Lung (tissue), 12 donors: ENCODE measurements around the gene SPATA6L. TPM values are rescaled to one million over a fixed set of nuclear protein-coding genes. Genes with fewer than 3 reads are reported as not detected.

Experiments used
- ATAC-seq: fragments of 200-7000 bp; cut with Tn5 transposase; one replicate; pipeline ENCODE4 v1.9.1; 2020; ENCODE audit warnings: moderate number of reproducible peaks; ENCODE audit not compliant: insufficient read depth, low FRiP score
- DNase-seq, 3 donors: peaks; one replicate each; pipeline ENCODE4 v3.0.0-alpha.2; 2013 to 2017
- H3K27ac ChIP-seq, 2 donors: one replicate each; pipeline ENCODE4 v1.5.1; 2013; ENCODE audit warnings: mild to moderate bottlenecking in 2 of 2, moderate library complexity in 2 of 2, control low read depth in 1 of 2, inconsistent platforms in 1 of 2, low read depth in 1 of 2, low read length in 1 of 2
- H3K27me3 ChIP-seq, 3 donors: one replicate each; pipeline ENCODE4 v1.5.1; 2013; ENCODE audit warnings: low read length in 2 of 3; ENCODE audit not compliant: control insufficient read depth in 3 of 3, insufficient read depth in 3 of 3
- H3K36me3 ChIP-seq, 4 donors: one replicate each; pipeline ENCODE4 v1.5.1; 2013; ENCODE audit warnings: low read length in 4 of 4, mild to moderate bottlenecking in 1 of 4, moderate library complexity in 1 of 4; ENCODE audit not compliant: control insufficient read depth in 4 of 4, insufficient read depth in 4 of 4
- H3K4me1 ChIP-seq, 5 donors: one replicate each; pipeline ENCODE4 v1.5.1; 2013; ENCODE audit warnings: low read length in 5 of 5, mild to moderate bottlenecking in 2 of 5, moderate library complexity in 1 of 5; ENCODE audit not compliant: control insufficient read depth in 5 of 5, insufficient read depth in 5 of 5
- H3K4me3 ChIP-seq: one replicate; pipeline ENCODE4 v1.5.1; 2013; ENCODE audit warnings: mild to moderate bottlenecking, control low read depth, moderate library complexity
- H3K9ac ChIP-seq, 2 donors: one replicate each; pipeline ENCODE4 v1.5.1; 2013; ENCODE audit warnings: low read length in 2 of 2, control low read depth in 1 of 2; ENCODE audit not compliant: insufficient read depth in 1 of 2
- H3K9me3 ChIP-seq, 4 donors: one replicate each; pipeline ENCODE4 v1.5.1; 2013; ENCODE audit warnings: low read length in 3 of 4, mild to moderate bottlenecking in 1 of 4, moderate library complexity in 1 of 4; ENCODE audit not compliant: control insufficient read depth in 4 of 4, insufficient read depth in 3 of 4
- CTCF ChIP-seq: IDR thresholded peaks from 2 replicates; pipeline ENCODE4 v1.5.1; 2012; ENCODE audit warnings: mild to moderate bottlenecking; ENCODE audit errors: control extremely low read depth, extremely low read depth
- WGBS, 2 donors: extraction: QIAGEN DNeasy Blood & Tissue Kit; methylation state at CpG; one replicate each; pipeline ENCODE4 v1.1.7; 2013; 5-methylcytosine and 5-hydroxymethylcytosine counted together
- polyA plus RNA-seq, 2 donors: library from polyadenylated mRNA; stranded (reverse); fragments of 200-250 nt; gene quantifications; one replicate each; pipeline ENCODE4 v1.2.1, GENCODE V29; 2013
- total RNA-seq, 2 donors: library from RNA; depleted of rRNA in 1 of 2; stranded (reverse); fragments of >200 nt in 1 of 2; gene quantifications; one replicate each; pipeline ENCODE4 v1.2.1, GENCODE V29; 2014 to 2021
- donor health status: control.
- donor health status: control.
- donor health status: Bipolar disorder and iron deficiency.
- donor health status: healthy.
- donor health status: DM: yes; HTN: yes; CAD: no.

The SPATA6L gene
- total and polyA plus RNA-seq, 4 donors, result 2.1 to 25.6 (median 11.4) TPM

GRCh38 chr9:4709380-4709779 lies 43.1 kb upstream of the SPATA6L start:
- Histone ChIP-seq H3K4me1 (peaks cover 0 to 4% (median 0%) of the 10 kb centered on the region in 5 donors), H3K27ac (no peak overlapping the region), H3K27me3 (no peaks in the 10 kb centered on the region), H3K9me3 (no peaks in the 10 kb centered on the region), H3K4me3 (no peak overlapping the region), H3K9ac (no peak overlapping the region), H3K36me3 (peaks cover 3 to 19% (median 13%) of the 10 kb centered on the region in 4 donors)
- no peak for TF ChIP-seq CTCF
- ATAC-seq (no peak), DNase-seq (peak in 1 of 3 donors; percentile 7)

GRCh38 chr9:4706971-4707622 lies 40.8 kb upstream of the SPATA6L start:
- no peak for TF ChIP-seq CTCF
- peaks cover 0 to 4% (median 0%) of the 10 kb centered on the region in 5 donors for H3K4me1 ChIP-seq
- ATAC-seq, result no peak
- peaks cover 2 to 22% (median 10%) of the 10 kb centered on the region in 4 donors for H3K36me3 ChIP-seq
- no peaks in the 10 kb centered on the region for H3K27me3 ChIP-seq
- H3K4me3 ChIP-seq, result no peak overlapping the region
- H3K9me3 ChIP-seq, result no peaks in the 10 kb centered on the region
- 80 to 83% methylated on average over 4 of the region's 4 CpGs for WGBS, 2 donors
- no peak for DNase-seq
- no peak overlapping the region for H3K9ac ChIP-seq
- H3K27ac ChIP-seq, result no peak overlapping the region

- H3K9me3 ChIP-seq, result no peaks in the 10 kb centered on the region
- DNase-seq, result no peak
- H3K9ac ChIP-seq, result no peak overlapping the region
- ATAC-seq, result no peak
- no peaks in the 10 kb centered on the region for H3K27me3 ChIP-seq
- H3K4me1 ChIP-seq, result peaks cover 0 to 4% (median 0%) of the 10 kb centered on the region in 5 donors
- H3K27ac ChIP-seq, result no peak overlapping the region
- H3K4me3 ChIP-seq, result no peak overlapping the region
- 65 to 85% methylated on average over 2 of the region's 2 CpGs for WGBS, 2 donors
- peaks cover 2 to 26% (median 9%) of the 10 kb centered on the region in 4 donors for H3K36me3 ChIP-seq
- TF ChIP-seq CTCF, result no peak
Measured at GRCh38 chr9:4706021-4706420, 39.7 kb upstream of the SPATA6L start.

- ATAC-seq, result no peak
- DNase-seq, result no peak
- peaks cover 0 to 2% (median 0%) of the 10 kb centered on the region in 5 donors for H3K4me1 ChIP-seq
- H3K36me3 ChIP-seq, result peaks cover 2 to 31% (median 7%) of the 10 kb centered on the region in 4 donors
- no peak overlapping the region for H3K27ac ChIP-seq
- TF ChIP-seq CTCF, result no peak
- H3K4me3 ChIP-seq, result no peak overlapping the region
- no peak overlapping the region for H3K9ac ChIP-seq
- no peaks in the 10 kb centered on the region for H3K9me3 ChIP-seq
- no peaks in the 10 kb centered on the region for H3K27me3 ChIP-seq
- 90 to 95% methylated on average over 2 of the region's 2 CpGs for WGBS, 2 donors
Measured at GRCh38 chr9:4704129-4704528, 37.8 kb upstream of the SPATA6L start.
